ENCODE data around the gene CASK. TPM values are rescaled to one million over a fixed set of nuclear protein-coding genes. Genes with fewer than 3 reads are reported as not detected.

CASK gene
- total and polyA plus RNA-seq, 9 of the 15 experiments (the other 6 are each of a cell fraction or from before 2014, with no cell fraction given): 1.3 to 7.4 (median 5.2) TPM

DNA sequence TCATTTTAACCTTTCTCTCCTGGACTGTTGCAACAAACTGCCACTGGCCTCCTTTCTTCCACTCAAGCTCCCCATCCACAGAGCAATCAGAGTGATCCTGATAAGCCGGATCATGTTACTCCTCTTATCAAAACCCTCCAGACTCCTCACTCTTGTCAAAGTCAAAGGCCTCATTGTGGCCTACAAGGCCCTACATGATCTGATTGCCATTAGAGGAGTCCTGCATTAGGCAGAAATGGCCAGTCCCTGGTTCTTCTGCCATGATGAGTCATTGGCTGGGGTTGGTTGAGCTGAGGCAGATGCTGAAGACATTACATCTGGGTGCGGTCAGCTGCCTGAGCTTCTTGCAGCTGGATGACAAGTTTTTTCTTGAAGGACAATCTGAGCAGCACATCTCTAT is 32.7 kb upstream of the CASK start (continued):
- TF ChIP-seq, protein P1, sequence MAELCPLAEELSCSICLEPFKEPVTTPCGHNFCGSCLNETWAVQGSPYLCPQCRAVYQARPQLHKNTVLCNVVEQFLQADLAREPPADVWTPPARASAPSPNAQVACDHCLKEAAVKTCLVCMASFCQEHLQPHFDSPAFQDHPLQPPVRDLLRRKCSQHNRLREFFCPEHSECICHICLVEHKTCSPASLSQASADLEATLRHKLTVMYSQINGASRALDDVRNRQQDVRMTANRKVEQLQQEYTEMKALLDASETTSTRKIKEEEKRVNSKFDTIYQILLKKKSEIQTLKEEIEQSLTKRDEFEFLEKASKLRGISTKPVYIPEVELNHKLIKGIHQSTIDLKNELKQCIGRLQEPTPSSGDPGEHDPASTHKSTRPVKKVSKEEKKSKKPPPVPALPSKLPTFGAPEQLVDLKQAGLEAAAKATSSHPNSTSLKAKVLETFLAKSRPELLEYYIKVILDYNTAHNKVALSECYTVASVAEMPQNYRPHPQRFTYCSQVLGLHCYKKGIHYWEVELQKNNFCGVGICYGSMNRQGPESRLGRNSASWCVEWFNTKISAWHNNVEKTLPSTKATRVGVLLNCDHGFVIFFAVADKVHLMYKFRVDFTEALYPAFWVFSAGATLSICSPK (IDR thresholded peaks at IDR 0.05; ENCODE audit: borderline replicate concordance): no peak
- TF ChIP-seq, protein P2, sequence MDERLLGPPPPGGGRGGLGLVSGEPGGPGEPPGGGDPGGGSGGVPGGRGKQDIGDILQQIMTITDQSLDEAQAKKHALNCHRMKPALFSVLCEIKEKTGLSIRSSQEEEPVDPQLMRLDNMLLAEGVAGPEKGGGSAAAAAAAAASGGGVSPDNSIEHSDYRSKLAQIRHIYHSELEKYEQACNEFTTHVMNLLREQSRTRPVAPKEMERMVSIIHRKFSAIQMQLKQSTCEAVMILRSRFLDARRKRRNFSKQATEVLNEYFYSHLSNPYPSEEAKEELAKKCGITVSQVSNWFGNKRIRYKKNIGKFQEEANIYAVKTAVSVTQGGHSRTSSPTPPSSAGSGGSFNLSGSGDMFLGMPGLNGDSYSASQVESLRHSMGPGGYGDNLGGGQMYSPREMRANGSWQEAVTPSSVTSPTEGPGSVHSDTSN (CRISPR knock-in tag; IDR thresholded peaks at IDR 0.05; ENCODE audit: low read depth): no peak
- TF ChIP-seq, protein P2 (tag; conservative IDR thresholded peaks at IDR 0.05; ENCODE audit: low read depth): peak; percentile 49
- TF ChIP-seq, protein P3, sequence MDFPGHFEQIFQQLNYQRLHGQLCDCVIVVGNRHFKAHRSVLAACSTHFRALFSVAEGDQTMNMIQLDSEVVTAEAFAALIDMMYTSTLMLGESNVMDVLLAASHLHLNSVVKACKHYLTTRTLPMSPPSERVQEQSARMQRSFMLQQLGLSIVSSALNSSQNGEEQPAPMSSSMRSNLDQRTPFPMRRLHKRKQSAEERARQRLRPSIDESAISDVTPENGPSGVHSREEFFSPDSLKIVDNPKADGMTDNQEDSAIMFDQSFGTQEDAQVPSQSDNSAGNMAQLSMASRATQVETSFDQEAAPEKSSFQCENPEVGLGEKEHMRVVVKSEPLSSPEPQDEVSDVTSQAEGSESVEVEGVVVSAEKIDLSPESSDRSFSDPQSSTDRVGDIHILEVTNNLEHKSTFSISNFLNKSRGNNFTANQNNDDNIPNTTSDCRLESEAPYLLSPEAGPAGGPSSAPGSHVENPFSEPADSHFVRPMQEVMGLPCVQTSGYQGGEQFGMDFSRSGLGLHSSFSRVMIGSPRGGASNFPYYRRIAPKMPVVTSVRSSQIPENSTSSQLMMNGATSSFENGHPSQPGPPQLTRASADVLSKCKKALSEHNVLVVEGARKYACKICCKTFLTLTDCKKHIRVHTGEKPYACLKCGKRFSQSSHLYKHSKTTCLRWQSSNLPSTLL (IDR thresholded peaks at IDR 0.05): no peak
- TF ChIP-seq, protein P4, sequence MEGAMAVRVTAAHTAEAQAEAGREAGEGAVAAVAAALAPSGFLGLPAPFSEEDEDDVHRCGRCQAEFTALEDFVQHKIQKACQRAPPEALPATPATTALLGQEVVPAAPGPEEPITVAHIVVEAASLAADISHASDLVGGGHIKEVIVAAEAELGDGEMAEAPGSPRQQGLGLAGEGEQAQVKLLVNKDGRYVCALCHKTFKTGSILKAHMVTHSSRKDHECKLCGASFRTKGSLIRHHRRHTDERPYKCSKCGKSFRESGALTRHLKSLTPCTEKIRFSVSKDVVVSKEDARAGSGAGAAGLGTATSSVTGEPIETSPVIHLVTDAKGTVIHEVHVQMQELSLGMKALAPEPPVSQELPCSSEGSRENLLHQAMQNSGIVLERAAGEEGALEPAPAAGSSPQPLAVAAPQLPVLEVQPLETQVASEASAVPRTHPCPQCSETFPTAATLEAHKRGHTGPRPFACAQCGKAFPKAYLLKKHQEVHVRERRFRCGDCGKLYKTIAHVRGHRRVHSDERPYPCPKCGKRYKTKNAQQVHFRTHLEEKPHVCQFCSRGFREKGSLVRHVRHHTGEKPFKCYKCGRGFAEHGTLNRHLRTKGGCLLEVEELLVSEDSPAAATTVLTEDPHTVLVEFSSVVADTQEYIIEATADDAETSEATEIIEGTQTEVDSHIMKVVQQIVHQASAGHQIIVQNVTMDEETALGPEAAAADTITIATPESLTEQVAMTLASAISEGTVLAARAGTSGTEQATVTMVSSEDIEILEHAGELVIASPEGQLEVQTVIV (CRISPR knock-in tag; IDR thresholded peaks at IDR 0.05; ENCODE audit: borderline replicate concordance): no peak
- TF ChIP-seq ZNF644 (tag; IDR thresholded peaks at IDR 0.05; ENCODE audit: low read depth) (peak; percentile 57; the same call in 1 of the 2 replicates), ZNF23 (CRISPR knock-in tag; IDR thresholded peaks at IDR 0.05) (no peak), ZNF133 (CRISPR knock-in tag; IDR thresholded peaks at IDR 0.05) (no peak), ZNF79 (CRISPR knock-in tag; IDR thresholded peaks at IDR 0.05; ENCODE audit: low read depth) (no peak), ZNF589 (CRISPR knock-in tag; IDR thresholded peaks at IDR 0.05; ENCODE audit: low read depth) (peak; percentile 82; the same call in 1 of the 2 replicates), SNIP1 (IDR thresholded peaks at IDR 0.05; ENCODE audit: low read depth) (no peak), RFX5 (IDR thresholded peaks at IDR 0.05; ENCODE audit: low read depth, low read length) (no peak)
- TF ChIP-seq, protein P5, sequence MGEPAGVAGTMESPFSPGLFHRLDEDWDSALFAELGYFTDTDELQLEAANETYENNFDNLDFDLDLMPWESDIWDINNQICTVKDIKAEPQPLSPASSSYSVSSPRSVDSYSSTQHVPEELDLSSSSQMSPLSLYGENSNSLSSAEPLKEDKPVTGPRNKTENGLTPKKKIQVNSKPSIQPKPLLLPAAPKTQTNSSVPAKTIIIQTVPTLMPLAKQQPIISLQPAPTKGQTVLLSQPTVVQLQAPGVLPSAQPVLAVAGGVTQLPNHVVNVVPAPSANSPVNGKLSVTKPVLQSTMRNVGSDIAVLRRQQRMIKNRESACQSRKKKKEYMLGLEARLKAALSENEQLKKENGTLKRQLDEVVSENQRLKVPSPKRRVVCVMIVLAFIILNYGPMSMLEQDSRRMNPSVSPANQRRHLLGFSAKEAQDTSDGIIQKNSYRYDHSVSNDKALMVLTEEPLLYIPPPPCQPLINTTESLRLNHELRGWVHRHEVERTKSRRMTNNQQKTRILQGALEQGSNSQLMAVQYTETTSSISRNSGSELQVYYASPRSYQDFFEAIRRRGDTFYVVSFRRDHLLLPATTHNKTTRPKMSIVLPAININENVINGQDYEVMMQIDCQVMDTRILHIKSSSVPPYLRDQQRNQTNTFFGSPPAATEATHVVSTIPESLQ (CRISPR knock-in tag; IDR thresholded peaks at IDR 0.05): no peak
